T-helper 2 cell treated with Interferon-gamma antibody and Interleukin-4, amounts not matched to agents 100 ng/mL and 5 ng/mL, for 36 hours (primary cell): ENCODE data around the gene SCP2D1. TPM values are rescaled to one million over a fixed set of nuclear protein-coding genes. Genes with fewer than 3 reads are reported as not detected.

Experiments
- intact Hi-C: fragments of 100-400 bp; cut with micrococcal nuclease; formaldehyde crosslinking; loops from one replicate; pipeline ENCODE4 v1.15.1; 2023
- total RNA-seq: library from RNA; stranded (reverse); gene quantifications from 2 replicates; pipeline ENCODE4 v1.2.3, GENCODE V29; 2022

The SCP2D1 gene
- total RNA-seq, 1 donor from 2014 or later: not detected

GRCh38 chr20:18811904-18812303, 1.7 kb upstream of the SCP2D1 start:
- intact Hi-C loops: no loop called here

- intact Hi-C loops: no loop called here
These were observed 1.8 kb downstream of the SCP2D1 start for GRCh38 chr20:18815194-18815942.

DNA sequence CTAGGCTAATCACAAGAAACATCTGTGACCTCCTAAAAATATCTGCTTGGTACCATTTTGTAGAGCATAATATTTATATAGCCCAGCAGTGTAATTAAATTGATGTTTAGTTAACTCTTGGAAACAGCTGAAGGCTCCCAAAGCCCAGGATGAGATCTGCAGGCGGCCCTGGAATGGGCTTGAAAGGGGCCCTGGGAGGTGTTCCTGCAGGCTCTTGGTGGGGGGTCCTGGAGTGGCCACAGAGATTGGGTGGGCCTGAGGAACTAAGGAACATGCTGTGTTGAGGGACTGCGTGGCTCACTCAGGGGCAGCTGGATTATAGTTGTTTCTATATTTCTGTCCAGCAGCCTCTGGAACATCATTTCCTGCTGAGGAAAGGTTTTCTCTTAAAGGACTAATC, 9.2 kb downstream of the SCP2D1 start:
- intact Hi-C loops: no loop called here

DNA sequence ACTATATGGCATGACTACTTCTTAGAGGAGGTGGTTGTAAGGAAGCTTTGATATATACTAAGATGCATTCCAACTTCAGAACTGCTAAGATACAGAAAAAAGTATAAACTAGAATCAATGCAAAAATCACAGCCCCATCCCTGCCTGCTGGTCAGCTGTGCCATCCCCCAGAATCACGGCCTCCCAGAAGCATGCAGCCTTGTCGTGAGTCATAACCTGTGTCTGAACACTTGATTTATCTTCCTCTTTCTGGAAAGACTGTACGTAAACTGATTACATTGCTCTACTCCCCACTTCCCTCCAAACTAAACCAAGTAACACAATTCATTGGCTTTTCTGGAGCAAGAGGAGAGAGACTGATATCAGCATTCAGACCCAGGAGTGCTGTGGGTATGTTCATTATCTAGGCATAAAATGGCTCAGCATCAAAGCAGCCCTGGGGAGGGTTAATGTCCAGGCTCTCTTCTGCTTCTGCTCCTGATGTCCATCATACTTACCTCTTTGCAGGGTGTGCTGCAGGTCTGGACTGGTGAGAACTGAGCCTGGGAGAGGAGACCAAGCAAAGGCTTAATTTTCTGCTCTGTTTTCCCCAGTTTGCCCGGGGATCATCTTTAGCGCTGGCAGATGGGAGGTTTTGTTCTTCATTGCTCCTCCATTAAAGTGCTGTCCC, 18.4 kb downstream of the SCP2D1 start:
- intact Hi-C loops: no loop called here

DNA sequence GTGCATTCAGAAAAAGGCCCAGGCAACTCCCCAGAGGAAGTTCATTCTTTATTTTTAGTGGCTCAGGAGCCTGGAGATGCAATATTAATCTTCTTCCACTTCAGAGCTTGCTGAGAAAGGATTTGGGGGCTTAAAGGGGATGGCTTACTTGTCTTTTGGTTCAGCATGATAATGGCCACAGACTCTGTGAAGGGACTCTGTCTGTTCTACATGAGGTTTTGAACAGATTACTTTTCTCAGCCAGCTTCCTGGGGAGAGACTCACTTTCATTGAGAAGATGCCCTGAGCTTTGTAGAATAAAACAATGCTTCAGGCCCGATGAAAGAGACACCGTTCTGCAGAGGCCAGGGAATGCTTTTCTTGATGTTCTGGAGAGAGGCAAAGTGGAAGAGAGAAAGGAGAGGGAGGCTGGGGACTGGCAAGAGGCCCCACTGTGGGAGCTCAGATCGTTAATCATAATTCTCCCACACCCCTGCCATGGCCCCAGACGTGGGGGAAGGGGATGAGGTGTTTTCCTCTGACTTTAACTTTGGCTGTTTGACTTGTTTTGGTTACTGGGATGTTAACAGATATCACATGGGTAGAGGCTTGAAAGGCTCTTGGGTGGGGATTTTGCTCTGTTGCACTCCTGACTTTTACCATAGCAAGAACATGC, 19.1 kb downstream of the SCP2D1 start:
- intact Hi-C loops: no loop called here

- intact Hi-C loops: no loop called here
These were observed 22.1 kb downstream of the SCP2D1 start for GRCh38 chr20:18835466-18836256.

GRCh38 chr20:18837718-18838117, 24.1 kb downstream of the SCP2D1 start:
- intact Hi-C loops: no loop called here

GRCh38 chr20:18839507-18840247, 26.1 kb downstream of the SCP2D1 start:
- intact Hi-C loops: no loop called here

- intact Hi-C loops: no loop called here
These were observed 26.7 kb downstream of the SCP2D1 start for GRCh38 chr20:18840248-18840645.

DNA sequence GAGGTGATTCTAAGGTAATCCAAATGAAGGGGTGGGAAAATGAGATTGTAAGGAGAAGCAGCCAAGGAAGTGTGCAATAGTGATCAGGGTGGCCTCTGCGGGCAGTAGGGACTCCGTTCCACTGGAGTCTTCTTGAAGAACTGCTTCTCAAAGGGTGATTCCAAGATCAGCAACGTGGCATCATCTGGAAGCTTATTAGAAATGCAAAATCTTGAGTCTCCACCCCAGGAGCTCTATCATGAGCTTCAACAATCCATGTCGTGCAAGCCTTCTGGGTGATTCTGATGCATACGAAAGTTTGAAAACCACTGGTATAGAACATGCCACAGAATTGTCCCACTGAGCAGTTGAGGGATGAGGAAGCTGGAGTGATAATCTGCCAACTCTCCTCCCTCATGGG, 31.4 kb downstream of the SCP2D1 start:
- intact Hi-C loops: no loop called here

DNA sequence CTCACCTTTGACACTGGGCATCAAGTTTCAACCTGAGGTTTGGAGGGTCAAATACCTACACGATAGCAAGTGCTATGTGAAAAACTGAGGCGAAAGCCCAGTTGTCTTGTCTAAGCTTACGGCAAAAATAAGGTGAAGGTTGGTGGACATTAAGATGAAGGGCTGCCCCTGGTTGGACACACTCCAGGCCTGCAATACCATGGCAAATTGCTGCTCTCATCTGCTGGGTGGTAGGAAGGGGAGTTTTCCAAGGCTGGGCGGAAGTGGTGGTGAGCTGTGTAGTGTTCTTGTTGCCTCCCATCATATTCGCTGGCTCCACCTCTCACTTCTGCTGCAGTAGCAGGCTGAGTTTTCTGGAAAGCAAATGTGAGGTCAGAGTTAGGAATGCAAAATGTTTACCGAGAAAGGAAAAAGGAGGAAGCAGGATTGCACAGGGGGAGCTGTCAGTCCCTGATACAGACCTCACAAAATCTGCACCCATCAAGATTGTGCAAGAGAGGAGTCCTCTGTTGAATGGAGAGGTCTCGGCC, 33.7 kb downstream of the SCP2D1 start:
- intact Hi-C loops: no loop called here

DNA sequence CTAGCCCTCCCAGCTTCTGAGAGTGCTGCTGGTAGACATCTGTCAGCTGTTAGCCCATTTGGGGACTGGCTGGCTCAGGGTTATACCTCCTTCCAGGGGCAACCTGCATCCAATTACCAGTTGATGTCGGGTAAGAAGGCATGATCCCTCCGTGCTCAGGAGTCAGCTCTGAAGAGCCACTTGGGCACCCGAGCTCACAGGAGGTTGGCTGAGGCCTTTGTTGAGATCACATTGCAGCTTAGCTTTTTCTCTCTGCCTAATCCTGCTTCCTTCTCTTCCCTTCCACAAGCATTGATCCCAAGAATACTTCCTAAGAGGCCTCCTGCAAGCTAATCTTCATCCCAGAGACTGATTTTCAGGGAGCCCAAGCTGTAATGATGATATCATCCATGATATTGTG, 35.5 kb downstream of the SCP2D1 start:
- intact Hi-C loops: no loop called here

DNA sequence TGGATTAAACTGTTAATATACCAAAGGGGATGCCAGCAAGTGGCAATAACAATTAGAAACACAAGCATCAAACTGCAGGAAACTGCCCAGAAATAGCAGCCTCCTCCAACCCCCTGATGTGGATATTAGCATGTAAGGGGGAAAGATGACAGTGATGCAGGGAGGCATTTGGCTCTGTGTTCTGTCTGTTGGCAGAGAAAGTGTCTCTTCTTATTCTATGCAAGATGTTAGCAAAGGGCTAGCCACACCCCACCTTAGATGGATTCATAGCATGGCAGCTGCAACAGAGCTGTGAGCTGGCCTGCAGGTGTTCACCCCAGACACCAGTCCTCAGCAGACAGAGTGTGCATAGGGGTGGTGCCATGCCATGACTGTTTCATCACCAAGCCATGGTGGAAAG, 38.0 kb downstream of the SCP2D1 start:
- intact Hi-C loops: no loop called here

DNA sequence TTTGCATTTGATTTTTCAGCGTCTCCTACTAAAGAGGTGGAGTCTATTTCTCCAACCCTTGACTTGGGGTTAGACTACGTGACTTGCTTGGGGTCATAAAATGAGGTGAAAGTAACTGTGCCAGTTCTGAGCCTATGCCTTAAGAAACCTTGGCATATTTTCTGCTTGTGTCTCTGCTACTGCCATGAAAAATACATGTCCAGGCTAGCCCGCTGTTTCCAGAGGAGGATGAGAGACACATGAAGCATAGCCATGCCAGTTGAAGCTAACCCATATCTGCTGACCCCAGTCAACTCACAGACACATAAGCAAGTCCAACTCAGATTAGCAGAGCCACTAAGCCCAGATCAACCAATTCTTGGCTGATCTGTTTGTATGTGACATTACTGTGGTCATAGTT, 38.7 kb downstream of the SCP2D1 start:
- intact Hi-C loops: no loop called here

DNA sequence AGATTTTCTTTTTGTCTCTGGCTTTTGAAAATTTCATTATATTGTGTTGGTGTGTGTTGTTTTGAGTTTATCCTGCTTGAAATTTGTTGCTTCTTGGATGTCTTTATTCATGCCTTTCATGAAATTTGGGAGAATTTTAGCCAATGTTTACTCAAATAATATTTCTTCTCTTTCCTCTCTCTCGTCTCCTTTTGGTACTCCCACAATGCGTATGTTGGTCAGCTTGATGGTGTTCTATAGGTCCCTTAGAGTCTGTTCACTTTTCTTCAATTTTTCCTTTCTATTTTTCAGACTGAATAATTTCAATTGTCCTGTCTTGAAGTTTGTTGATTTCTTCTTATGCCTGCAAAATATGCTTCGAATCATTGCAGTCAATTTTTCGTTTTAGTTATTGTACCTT, 39.6 kb downstream of the SCP2D1 start:
- intact Hi-C loops: no loop called here

DNA sequence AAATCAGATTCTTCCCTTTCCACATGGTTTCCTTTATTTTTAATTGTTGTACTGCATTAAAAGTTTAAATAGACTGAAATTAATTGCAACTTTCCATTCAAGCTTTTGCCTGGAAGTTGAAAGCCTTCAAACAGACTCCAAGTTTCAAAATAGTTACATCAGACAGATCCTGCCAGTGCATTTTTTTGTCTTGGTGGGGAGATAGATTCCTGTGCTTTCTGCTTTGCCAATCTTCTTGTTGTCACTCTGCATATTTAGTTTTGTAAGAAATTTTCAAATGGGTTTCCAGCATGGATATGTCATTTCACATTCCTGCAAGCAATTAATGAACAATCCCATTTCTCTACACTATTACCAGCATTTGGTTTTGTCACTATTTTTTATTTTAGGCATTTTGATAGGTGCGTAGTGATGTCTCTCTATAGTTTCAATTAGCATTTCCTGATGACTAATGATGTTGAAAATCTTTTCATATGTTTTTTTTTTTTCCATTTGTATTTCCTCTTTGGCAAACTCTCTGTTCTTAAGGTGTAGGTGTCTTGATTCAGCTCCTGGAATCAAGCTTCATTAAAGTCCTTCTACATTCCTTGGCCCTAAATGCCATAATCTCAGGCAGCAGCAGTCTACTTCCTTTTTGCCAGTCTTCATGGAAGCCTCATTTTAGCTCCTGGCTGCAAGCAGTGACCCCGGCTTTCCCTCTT, 40.5 kb downstream of the SCP2D1 start:
- intact Hi-C loops: no loop called here

DNA sequence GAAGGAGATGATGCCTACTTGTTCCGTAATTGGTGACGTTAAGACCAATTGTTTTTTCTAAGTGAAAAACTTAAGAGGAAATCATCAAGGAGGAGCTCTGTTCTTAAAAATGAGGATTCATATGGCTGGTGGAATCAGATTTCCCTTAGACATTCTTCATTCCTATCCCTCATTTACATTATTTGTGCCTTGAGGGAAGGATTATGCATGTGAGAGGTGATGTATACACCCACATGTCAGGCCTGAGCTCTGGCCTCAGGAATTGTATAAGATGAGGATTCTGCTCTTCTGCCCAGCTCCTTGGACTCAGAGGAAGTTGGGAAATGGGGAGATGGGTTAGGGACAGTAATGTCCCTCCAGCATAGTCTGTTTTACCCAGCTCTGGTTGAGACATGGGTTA, 42.3 kb downstream of the SCP2D1 start:
- intact Hi-C loops: no loop called here

GRCh38 chr20:18856873-18857272, 43.3 kb downstream of the SCP2D1 start:
- intact Hi-C loops: no loop called here

DNA sequence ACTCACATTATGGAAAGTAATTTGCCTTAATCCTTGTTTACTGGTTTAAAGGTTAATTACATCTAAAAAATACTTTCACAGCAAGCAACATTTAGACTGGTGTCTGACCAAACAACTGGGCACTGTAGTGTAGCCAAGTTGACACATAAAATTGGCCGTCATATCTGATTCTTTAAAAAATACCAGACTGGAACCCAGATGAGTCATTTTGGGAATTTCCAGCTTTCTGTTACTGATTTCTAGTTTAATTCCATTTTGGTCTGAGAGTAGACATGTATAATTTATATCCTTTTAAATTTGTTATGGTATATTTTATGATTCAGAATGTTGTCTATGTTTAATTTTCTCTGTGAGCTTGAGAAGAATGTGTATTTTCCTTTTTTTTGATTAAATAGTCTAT, 44.1 kb downstream of the SCP2D1 start:
- intact Hi-C loops: no loop called here

DNA sequence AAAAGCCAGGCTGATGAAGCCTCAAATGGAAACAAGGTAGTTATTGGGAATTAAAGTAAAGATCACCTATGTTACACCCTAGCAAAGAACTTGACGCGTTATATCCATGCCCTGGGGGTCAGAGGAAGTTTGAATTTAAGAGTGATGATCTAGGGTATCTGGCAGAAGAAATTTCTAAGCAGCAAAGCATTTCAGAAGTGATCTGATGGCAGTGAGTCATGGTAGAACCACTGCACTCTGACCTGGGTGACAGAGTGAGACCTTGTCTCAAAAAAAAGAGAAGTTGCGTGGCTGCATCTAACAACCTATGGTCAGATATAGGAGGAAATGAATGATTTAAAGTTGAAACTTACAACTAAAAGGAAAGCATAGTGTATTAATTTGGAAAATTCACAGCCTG, 45.2 kb downstream of the SCP2D1 start:
- intact Hi-C loops: no loop called here
